Testis (tissue), 2 donors: Measurements from ENCODE around the gene TOP1.

Experiments used
- CTCF ChIP-seq, 3 experiments: fragments of 450-650 bp in 2 of 3; fragments of 200-600 bp in 1 of 3; sonication (generic) in 1 of 3; IDR thresholded peaks; one replicate each; pipeline ENCODE4 v1.5.1; 2016 to 2019; ENCODE audit warnings: antibody characterized with exemption in 3 of 3, mild to moderate bottlenecking in 2 of 3, moderate library complexity in 1 of 3
- POLR2A ChIP-seq: fragments of 450-650 bp; IDR thresholded peaks from one replicate; pipeline ENCODE4 v1.6.1; 2017; ENCODE audit warnings: antibody characterized with exemption, mild to moderate bottlenecking, moderate library complexity

DNA sequence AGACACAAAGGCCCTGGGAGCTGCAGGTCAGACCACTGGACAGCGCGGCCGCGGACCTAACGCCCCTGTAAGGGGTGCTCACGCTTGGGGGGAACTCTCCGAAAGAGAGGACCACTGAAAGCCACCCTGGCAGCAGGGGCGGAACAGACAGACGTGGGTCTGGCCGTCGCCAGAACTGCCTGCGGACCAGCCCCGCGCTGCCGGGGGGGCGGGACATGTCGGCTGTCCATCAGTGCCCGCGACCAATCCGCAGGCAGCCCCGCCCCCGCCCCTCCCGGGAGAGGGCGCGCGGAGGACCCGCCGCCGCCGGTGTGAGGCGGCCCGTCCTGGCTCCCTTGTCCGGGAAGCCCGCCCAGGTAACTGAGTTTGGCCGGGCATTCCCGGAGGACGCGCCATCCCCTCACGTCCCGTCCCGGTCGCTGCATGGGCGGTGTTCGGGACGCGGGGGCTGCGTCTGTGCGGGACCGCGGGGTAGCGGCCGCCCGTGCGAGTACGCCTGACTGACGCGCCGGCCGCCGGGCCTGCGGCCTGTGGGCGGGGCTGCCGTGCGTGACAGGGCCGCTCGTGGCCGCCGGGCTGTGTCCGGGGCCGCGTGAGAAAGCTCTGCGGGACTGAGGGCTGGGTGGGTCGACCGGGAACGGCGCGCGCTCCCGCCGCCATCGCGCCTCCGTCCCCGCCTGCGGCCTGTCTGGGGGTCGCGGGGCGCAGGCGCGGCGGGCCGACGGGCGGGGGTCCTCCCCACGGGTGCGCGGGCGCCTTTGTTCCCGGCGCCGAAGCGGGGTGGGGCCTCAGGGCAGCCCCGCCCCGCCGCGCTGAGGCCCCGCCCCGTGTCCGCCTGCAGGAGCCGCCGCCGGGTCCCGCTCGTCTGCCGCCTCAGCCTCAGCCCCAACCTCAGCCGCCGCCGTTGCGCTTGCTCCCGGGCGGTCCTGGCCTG, 108.3 kb downstream of the TOP1 start, which contains the start of gene PLCG1:
- TF ChIP-seq POLR2A (peak; percentile 66), CTCF (IDR thresholded peaks at IDR 0.05) (no peak)
